Measurements from ENCODE around the gene ADAMTSL3. TPM values are rescaled to one million over a fixed set of nuclear protein-coding genes. Genes with fewer than 3 reads are reported as not detected.

ADAMTSL3 gene
- total RNA-seq, 1 experiment from 2014 or later: 0.07 TPM

DNA sequence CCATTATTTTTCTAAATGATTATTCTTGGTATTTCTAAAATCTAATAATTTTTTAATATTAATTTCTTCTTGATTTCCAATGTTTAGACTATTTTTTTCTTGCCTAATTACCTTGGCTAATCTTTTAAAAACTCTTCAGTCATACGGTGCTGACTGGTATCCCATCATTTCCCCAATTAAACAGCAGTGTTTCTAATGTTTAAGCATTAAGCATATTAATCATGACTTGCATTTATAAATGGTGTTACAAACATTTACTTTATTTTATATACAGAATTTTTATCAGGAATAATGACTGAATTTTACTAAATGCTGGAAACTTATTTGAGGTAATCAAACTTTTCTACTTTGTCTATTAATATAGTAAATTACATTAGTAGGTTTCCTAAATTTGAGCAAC is 199.3 kb downstream of the ADAMTSL3 start:
- Mint-ChIP-seq H3K27me3 (ENCODE audit: insufficient read depth, unreplicated experiment) (peaks cover 16% of the 10 kb centered on the region), H3K9me3 (ENCODE audit: unreplicated experiment) (no peaks in the 10 kb centered on the region), H3K36me3 (ENCODE audit: insufficient read depth, unreplicated experiment) (no peaks in the 10 kb centered on the region), H3K4me1 (ENCODE audit: low read depth, unreplicated experiment) (no peaks in the 10 kb centered on the region), H3K27ac (ENCODE audit: unreplicated experiment) (no peak overlapping the region), H3K4me3 (ENCODE audit: unreplicated experiment) (no peak overlapping the region)
- TF ChIP-seq, protein P1, sequence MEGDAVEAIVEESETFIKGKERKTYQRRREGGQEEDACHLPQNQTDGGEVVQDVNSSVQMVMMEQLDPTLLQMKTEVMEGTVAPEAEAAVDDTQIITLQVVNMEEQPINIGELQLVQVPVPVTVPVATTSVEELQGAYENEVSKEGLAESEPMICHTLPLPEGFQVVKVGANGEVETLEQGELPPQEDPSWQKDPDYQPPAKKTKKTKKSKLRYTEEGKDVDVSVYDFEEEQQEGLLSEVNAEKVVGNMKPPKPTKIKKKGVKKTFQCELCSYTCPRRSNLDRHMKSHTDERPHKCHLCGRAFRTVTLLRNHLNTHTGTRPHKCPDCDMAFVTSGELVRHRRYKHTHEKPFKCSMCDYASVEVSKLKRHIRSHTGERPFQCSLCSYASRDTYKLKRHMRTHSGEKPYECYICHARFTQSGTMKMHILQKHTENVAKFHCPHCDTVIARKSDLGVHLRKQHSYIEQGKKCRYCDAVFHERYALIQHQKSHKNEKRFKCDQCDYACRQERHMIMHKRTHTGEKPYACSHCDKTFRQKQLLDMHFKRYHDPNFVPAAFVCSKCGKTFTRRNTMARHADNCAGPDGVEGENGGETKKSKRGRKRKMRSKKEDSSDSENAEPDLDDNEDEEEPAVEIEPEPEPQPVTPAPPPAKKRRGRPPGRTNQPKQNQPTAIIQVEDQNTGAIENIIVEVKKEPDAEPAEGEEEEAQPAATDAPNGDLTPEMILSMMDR (IDR thresholded peaks at IDR 0.05; ENCODE audit: insufficient read depth in 1 of 2, low read depth in 1 of 2, low read length in 1 of 2, severe bottlenecking in 1 of 2, unreplicated experiment in 1 of 2): no peak
- Histone ChIP-seq H3K4me3 (ENCODE audit: low read depth, low read length) (no peak overlapping the region), H3K36me3 (ENCODE audit: control insufficient read depth, insufficient read depth, low read length) (no peaks in the 10 kb centered on the region), H3K9me3 (no peaks in the 10 kb centered on the region), H3K27me3 (replicated peaks; ENCODE audit: control insufficient read depth, insufficient read depth, low read length) (no peaks in the 10 kb centered on the region), H3K4me1 (no peaks in the 10 kb centered on the region)
- no TSS peak for BruUV-seq (replicated peaks)
- intact Hi-C loops (cut with micrococcal nuclease; ENCODE audit: unreplicated experiment): no loop called here
- CTCF ChIA-PET: no interaction called here
- POLR2A ChIA-PET: no interaction called here
- DNase-seq: no peak

DNA sequence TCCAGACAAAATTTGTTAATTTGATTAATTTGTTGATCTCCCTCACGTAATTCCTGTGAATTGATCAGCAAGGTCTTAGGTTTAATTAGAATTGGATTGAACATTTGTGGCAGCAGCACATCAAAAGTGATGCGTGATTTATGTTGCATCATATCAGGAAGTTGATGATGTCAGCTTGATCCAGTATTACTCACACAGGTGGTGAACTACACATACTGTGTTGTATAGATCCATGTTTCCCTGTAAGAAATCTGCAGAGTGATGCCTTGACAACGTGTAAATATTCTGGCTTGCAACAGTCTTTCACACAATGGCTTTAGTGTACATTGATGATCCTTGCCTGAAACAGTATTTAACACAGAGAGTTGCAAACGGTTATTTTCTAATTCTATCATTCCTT is 200.4 kb downstream of the ADAMTSL3 start:
- Mint-ChIP-seq H3K4me1 (ENCODE audit: low read depth, unreplicated experiment) (no peaks in the 10 kb centered on the region), H3K27me3 (ENCODE audit: insufficient read depth, unreplicated experiment) (peaks cover 14% of the 10 kb centered on the region), H3K27ac (ENCODE audit: unreplicated experiment) (no peak overlapping the region), H3K36me3 (ENCODE audit: insufficient read depth, unreplicated experiment) (no peaks in the 10 kb centered on the region), H3K9me3 (ENCODE audit: unreplicated experiment) (no peaks in the 10 kb centered on the region), H3K4me3 (ENCODE audit: unreplicated experiment) (no peak overlapping the region)
- Histone ChIP-seq H3K9me3 (no peaks in the 10 kb centered on the region), H3K4me1 (no peaks in the 10 kb centered on the region), H3K4me3 (ENCODE audit: low read depth, low read length) (no peak overlapping the region), H3K27me3 (replicated peaks; ENCODE audit: control insufficient read depth, insufficient read depth, low read length) (no peaks in the 10 kb centered on the region), H3K36me3 (ENCODE audit: control insufficient read depth, insufficient read depth, low read length) (no peaks in the 10 kb centered on the region)
- no TSS peak for BruUV-seq (replicated peaks)
- intact Hi-C loops (cut with micrococcal nuclease; ENCODE audit: unreplicated experiment): no loop called here
- ChIA-PET POLR2A (no interaction called here), CTCF (no interaction called here)
- TF ChIP-seq, protein P1 (IDR thresholded peaks at IDR 0.05; ENCODE audit: insufficient read depth in 1 of 2, low read depth in 1 of 2, low read length in 1 of 2, severe bottlenecking in 1 of 2, unreplicated experiment in 1 of 2): no peak
- DNase-seq: no peak

DNA sequence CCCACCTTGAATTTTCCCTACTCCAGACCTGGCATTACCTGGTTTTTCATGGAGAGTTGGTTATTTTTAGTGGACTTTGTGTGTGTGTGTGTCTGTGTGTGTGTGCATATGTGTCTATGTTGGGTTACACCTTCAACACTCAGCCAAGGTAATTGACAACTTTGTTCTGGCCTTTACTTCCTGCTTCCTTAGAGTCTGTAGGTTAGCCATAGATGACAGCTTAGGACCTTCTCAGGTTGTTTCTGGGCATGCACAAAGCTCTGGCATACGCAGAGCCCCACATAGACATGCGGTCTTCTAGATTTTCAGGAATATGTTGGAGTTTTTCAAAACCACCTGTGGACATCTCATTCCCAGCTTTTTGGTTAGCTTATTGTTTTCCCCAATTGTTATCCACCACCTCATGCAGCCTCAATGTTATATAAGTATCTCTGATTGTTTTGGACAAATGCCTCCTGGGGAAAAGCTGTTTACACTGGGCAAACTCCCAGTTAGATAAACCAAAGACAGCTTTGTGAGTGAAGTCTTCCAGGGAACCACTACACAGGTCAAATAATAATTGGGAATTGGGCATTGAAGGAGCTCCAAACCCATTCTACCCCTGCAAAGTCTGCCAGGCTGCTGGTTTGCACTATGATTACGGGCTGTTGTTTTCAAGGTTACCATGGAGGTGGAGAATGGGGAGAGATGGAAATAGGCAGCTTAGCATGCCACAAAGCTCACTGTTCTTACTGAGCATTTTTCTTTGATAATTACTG is 201.2 kb downstream of the ADAMTSL3 start:
- H3K36me3 Mint-ChIP-seq (ENCODE audit: insufficient read depth, unreplicated experiment): no peaks in the 10 kb centered on the region
- no peaks in the 10 kb centered on the region for H3K4me1 ChIP-seq
- intact Hi-C loops (cut with micrococcal nuclease; ENCODE audit: unreplicated experiment): no loop called here
- ChIA-PET CTCF (no interaction called here), POLR2A (no interaction called here)
- no peaks in the 10 kb centered on the region for H3K9me3 ChIP-seq
- TF ChIP-seq, protein P1 (IDR thresholded peaks at IDR 0.05; ENCODE audit: insufficient read depth in 1 of 2, low read depth in 1 of 2, low read length in 1 of 2, severe bottlenecking in 1 of 2, unreplicated experiment in 1 of 2): no peak
- BruUV-seq (replicated peaks): no TSS peak
- H3K9me3 Mint-ChIP-seq (ENCODE audit: unreplicated experiment): no peaks in the 10 kb centered on the region
- H3K27ac Mint-ChIP-seq (ENCODE audit: unreplicated experiment): no peak overlapping the region
- H3K4me3 Mint-ChIP-seq (ENCODE audit: unreplicated experiment): no peak overlapping the region
- no peak overlapping the region for H3K4me3 ChIP-seq (ENCODE audit: low read depth, low read length)
- no peaks in the 10 kb centered on the region for H3K36me3 ChIP-seq (ENCODE audit: control insufficient read depth, insufficient read depth, low read length)
- H3K27me3 ChIP-seq (replicated peaks; ENCODE audit: control insufficient read depth, insufficient read depth, low read length): no peaks in the 10 kb centered on the region
- no peaks in the 10 kb centered on the region for H3K4me1 Mint-ChIP-seq (ENCODE audit: low read depth, unreplicated experiment)
- no peak for DNase-seq
- H3K27me3 Mint-ChIP-seq (ENCODE audit: insufficient read depth, unreplicated experiment): peaks cover 10% of the 10 kb centered on the region

Measured in Caco-2 (cell line).